PC-9 (cell line): Measurements from ENCODE around the gene NUP85.

Source experiments
- CTCF ChIP-seq: fragments of 200-600 bp; sonication (generic); conservative IDR thresholded peaks from 2 replicates; pipeline ENCODE4 v1.6.1; 2017; ENCODE audit warnings: mixed run types, antibody characterized with exemption, mild to moderate bottlenecking, moderate library complexity
- EZH2 ChIP-seq: fragments of 200-600 bp; sonication (generic); IDR thresholded peaks from 2 replicates; pipeline ENCODE4 v1.8.0; 2017; ENCODE audit warnings: antibody characterized with exemption, low read depth

GRCh38 chr17:75263055-75263454 is 57.6 kb downstream of the NUP85 start:
- TF ChIP-seq CTCF (no peak), EZH2 (no peak)
